K562 (cell line): ENCODE measurements around the gene DDIT3. TPM values are rescaled to one million over a fixed set of nuclear protein-coding genes. Genes with fewer than 3 reads are reported as not detected.

Source experiments
- ATAC-seq: fragments of 200-7000 bp; cut with Tn5 transposase; 3 replicates; pipeline ENCODE4 v1.9.1; 2020; ENCODE audit warnings: moderate library complexity
- BruUV-seq: library from RNA; stranded (reverse); fragments of 400-500 nt; replicated peaks from 2 replicates; lab custom pipeline; 2021; lab: Mats Ljungman, UMichigan
- CTCF ChIA-PET: fragments of 300-600 bp; formaldehyde crosslinking; extraction: SDS; loops from one replicate; lab custom pipeline; 2021; ENCODE audit warnings: low intra/inter-chr PET ratio; lab: Yijun Ruan, JAX
- POLR2A ChIA-PET: fragments of 300-600, 350-650 bp; sonication (Branson Sonifier 250); formaldehyde crosslinking; extraction: SDS; loops from one replicate; lab custom pipeline; 2021; ENCODE audit warnings: antibody characterized with exemption, inconsistent platforms; lab: Yijun Ruan, JAX
- DNase-seq, 4 experiments: peaks; one replicate each; pipeline versions ENCODE4 v3.0.0 to v3.0.0-alpha.2; 2011 to 2018; ENCODE audit warnings: low spot score in 3 of 4, mixed read lengths in 3 of 4; ENCODE audit errors: extremely low read depth in 1 of 4
- FAIRE-seq: peaks from 2 replicates; lab custom pipeline; 2011; peaks lifted over from hg19 to GRCh38; lab: Jason Lieb, UNC
- H2AFZ ChIP-seq: 2 replicates; pipeline ENCODE4 v1.6.0; 2011; ENCODE audit warnings: low read depth, low read length, control low read depth, inconsistent platforms
- H3K27ac ChIP-seq: fragments of 200-600 bp; 3 replicates; pipeline ENCODE4 v1.8.0; 2011; ENCODE audit warnings: low read depth, mild to moderate bottlenecking, control low read depth, inconsistent platforms, low read length, moderate library complexity, mixed read lengths; ENCODE audit errors: extremely low read depth
- H3K27me3 ChIP-seq, 2 experiments: fragments of 300-600 bp in 1 of 2; 2 replicates in 1 of 2; 3 replicates in 1 of 2; pipeline versions ENCODE4 v1.6.0 to v1.8.0; 2011; ENCODE audit warnings: inconsistent platforms in 2 of 2, low read length in 2 of 2, mild to moderate bottlenecking in 1 of 2, mixed read lengths in 1 of 2, moderate library complexity in 1 of 2; ENCODE audit not compliant: control insufficient read depth in 2 of 2, insufficient read depth in 2 of 2
- H3K36me3 ChIP-seq: fragments of 300-600 bp; 3 replicates; pipeline ENCODE4 v1.8.0; 2011; ENCODE audit warnings: mild to moderate bottlenecking, low read length, inconsistent platforms; ENCODE audit not compliant: control insufficient read depth, insufficient read depth
- H3K4me1 ChIP-seq, 2 experiments: fragments of 200-600 bp in 1 of 2; replicated peaks in 1 of 2; 2 replicates in 1 of 2; 3 replicates in 1 of 2; pipeline versions ENCODE4 v1.5.1 to v1.8.0; 2011; ENCODE audit warnings: inconsistent platforms in 2 of 2, low read length in 2 of 2, mild to moderate bottlenecking in 1 of 2, mixed read lengths in 1 of 2, moderate library complexity in 1 of 2; ENCODE audit not compliant: control insufficient read depth in 2 of 2, insufficient read depth in 2 of 2
- H3K4me2 ChIP-seq: 2 replicates; pipeline ENCODE4 v1.6.1; 2011; ENCODE audit warnings: low read length, control low read depth, inconsistent platforms, mixed read lengths; ENCODE audit not compliant: insufficient read depth
- H3K4me3 ChIP-seq: fragments of 200-600 bp; sonication (generic), shearing (Covaris generic); 2 replicates; pipeline ENCODE4 v1.5.1; 2016; ENCODE audit warnings: control low read depth, inconsistent platforms
- H3K79me2 ChIP-seq: fragments of 200-600 bp; 3 replicates; pipeline ENCODE4 v1.8.0; 2011; ENCODE audit warnings: low read length, inconsistent platforms; ENCODE audit not compliant: control insufficient read depth, insufficient read depth
- H3K9ac ChIP-seq, 2 experiments: 2 replicates each; pipeline versions ENCODE4 v1.6.0 to v1.6.1; 2011; ENCODE audit warnings: low read depth in 2 of 2, low read length in 2 of 2, control low read depth in 1 of 2, inconsistent platforms in 1 of 2, mild to moderate bottlenecking in 1 of 2, mixed read lengths in 1 of 2; ENCODE audit not compliant: insufficient read depth in 1 of 2
- H3K9me1 ChIP-seq: one replicate; pipeline ENCODE4 v1.6.0; 2011; ENCODE audit warnings: inconsistent platforms, mild to moderate bottlenecking, low read length, moderate library complexity; ENCODE audit not compliant: control insufficient read depth, insufficient read depth
- H3K9me3 ChIP-seq: replicated peaks from 2 replicates; pipeline ENCODE4 v1.5.1; 2011; ENCODE audit warnings: low read depth, low read length, inconsistent platforms; ENCODE audit not compliant: control insufficient read depth, insufficient read depth
- H4K20me1 ChIP-seq: replicated peaks from 2 replicates; pipeline ENCODE4 v1.6.1; 2011; ENCODE audit warnings: low read length, inconsistent platforms, mixed read lengths; ENCODE audit not compliant: control insufficient read depth, insufficient read depth
- MXD1 ChIP-seq: fragments of 250-450 bp; sonication (Bioruptor Pico); IDR thresholded peaks from 2 replicates; pipeline ENCODE4 v1.8.0; 2021; ENCODE audit warnings: borderline replicate concordance, mild to moderate bottlenecking, moderate library complexity; ENCODE audit not compliant: poor library complexity, severe bottlenecking
- NCOA4 ChIP-seq: fragments of 450-650 bp; IDR thresholded peaks from 2 replicates; pipeline ENCODE4 v1.6.1; 2018; ENCODE audit warnings: mild to moderate bottlenecking; ENCODE audit not compliant: partially characterized antibody
- NFIX ChIP-seq: fragments of 250-450 bp; sonication (Bioruptor Pico); IDR thresholded peaks from 2 replicates; pipeline ENCODE4 v1.4.0; 2020; ENCODE audit warnings: low read depth, mild to moderate bottlenecking, moderate library complexity
- TAF1 ChIP-seq: IDR thresholded peaks from 2 replicates; pipeline ENCODE4 v1.6.1; 2011; ENCODE audit warnings: mild to moderate bottlenecking, low read length, moderate library complexity; ENCODE audit not compliant: insufficient read depth, control insufficient read depth, severe bottlenecking; ENCODE audit errors: extremely low read depth
- ZBTB34 ChIP-seq: fragments of 250-450 bp; sonication (Bioruptor Pico); IDR thresholded peaks from 2 replicates; pipeline ENCODE4 v1.8.0; 2021; ENCODE audit warnings: mild to moderate bottlenecking, moderate library complexity
- ZNF512 ChIP-seq: IDR thresholded peaks from 2 replicates; pipeline ENCODE4 v1.6.1; 2016; ENCODE audit warnings: missing genetic modification characterization, missing compliant biosample characterization
- WGBS: fragments of 100-300 bp; shearing (Covaris generic); methylation state at CpG from one replicate; pipeline ENCODE4 v1.1.6; 2016; ENCODE audit warnings: low coverage, mixed read lengths; ENCODE audit not compliant: insufficient coverage; ENCODE audit errors: missing lambda C conversion rate; 5-methylcytosine and 5-hydroxymethylcytosine counted together
- in situ Hi-C: fragments of 300-500 bp; cut with MboI; formaldehyde crosslinking; loops from 4 replicates; pipeline ENCODE4 v1.15.0; 2018; ENCODE audit warnings: inconsistent platforms, mixed read lengths
- intact Hi-C: fragments of 100-400 bp; cut with micrococcal nuclease; formaldehyde crosslinking; loops from 2 replicates; pipeline ENCODE4 v1.14.2; 2022
- polyA plus RNA-seq, 8 experiments: library from polyadenylated mRNA; depleted of rRNA in 4 of 8; stranded (reverse) in 5 of 8; unstranded in 3 of 8; fragments of >200 nt; fragmentation: Nextera tagmentation in 2 of 8; fragmentation: Illumina TruSeq in 1 of 8; extraction: Ambion mirVana in 2 of 8; extraction: Trizol in 1 of 8; gene quantifications; 2 replicates each; pipeline versions ENCODE4 v1.2.1 to v1.2.3, GENCODE V29; 2011 to 2014; ENCODE audit warnings: inconsistent platforms in 1 of 8, missing spikeins in 1 of 8
- total RNA-seq, 7 experiments: library from RNA; depleted of rRNA in 6 of 7; stranded (reverse); fragments of >200 nt in 6 of 7; fragmentation: Illumina TruSeq in 2 of 7; extraction: Trizol in 2 of 7; gene quantifications; 2 replicates each; pipeline versions ENCODE4 v1.2.1 to v1.2.3, GENCODE V29; 2011 to 2021; ENCODE audit warnings: low replicate concordance in 1 of 7

DDIT3 gene
- total and polyA plus RNA-seq, 9 of the 15 experiments (the other 6 are each of a cell fraction or from before 2014, with no cell fraction given) = 59.1 to 272 (median 89.9) TPM

- in situ Hi-C loops (no loop called here), intact Hi-C loops (no loop called here)
- H3K9me3 ChIP-seq = no peaks in the 10 kb centered on the region
- 9% methylated on average over 3 of the region's 3 CpGs for WGBS
- H3K79me2 ChIP-seq = no peaks in the 10 kb centered on the region
- H2AFZ ChIP-seq = no peak overlapping the region
- no peaks in the 10 kb centered on the region for H4K20me1 ChIP-seq
- no peak overlapping the region for H3K4me3 ChIP-seq
- POLR2A ChIA-PET = interaction anchor here (0.7 to 1.1 kb wide), 3 partner anchors 8 to 10 kb away, joined by 3 to 4 read pairs (median 4); no protein-coding TSS in a partner anchor
- ATAC-seq = no peak
- CTCF ChIA-PET = no interaction called here
- no peak for TF ChIP-seq NFIX (CRISPR knock-in tag)
- no peak for TF ChIP-seq NCOA4
- no peak for TF ChIP-seq TAF1
- TF ChIP-seq ZNF512 (tag) = no peak
- no peak for TF ChIP-seq MXD1 (CRISPR knock-in tag)
- TF ChIP-seq ZBTB34 = no peak
- H3K4me1 ChIP-seq = peaks cover 26 to 38% of the 10 kb centered on the region in 2 experiments
- H3K4me2 ChIP-seq = no peak overlapping the region
- no peak for DNase-seq
- no peak overlapping the region for H3K27ac ChIP-seq
- peaks cover 11 to 35% of the 10 kb centered on the region in 2 experiments; a peak in 4 of 5 replicates for H3K27me3 ChIP-seq
- BruUV-seq = no TSS peak
- no peak overlapping the region for H3K9ac ChIP-seq
- FAIRE-seq = no peak
- no peaks in the 10 kb centered on the region for H3K9me1 ChIP-seq
- H3K36me3 ChIP-seq = no peaks in the 10 kb centered on the region
These were observed 47.9 kb downstream of the DDIT3 start for GRCh38 chr12:57472391-57472790.
